GM18907 (cell line): ENCODE results near the gene HNRNPA1.
"Not testable (repeated sequence)": the region's sequence is repeated elsewhere in the genome, so short reads cannot be mapped to it uniquely, and the experiment has no call there.

ENCODE experiments used
- ATAC-seq: cut with Tn5 transposase; IDR thresholded peaks from one replicate; pipeline ENCODE4 v1.9.1; 2021; ENCODE audit warnings: mild to moderate bottlenecking, moderate library complexity; ENCODE audit not compliant: unreplicated experiment

The HNRNPA1 gene

DNA sequence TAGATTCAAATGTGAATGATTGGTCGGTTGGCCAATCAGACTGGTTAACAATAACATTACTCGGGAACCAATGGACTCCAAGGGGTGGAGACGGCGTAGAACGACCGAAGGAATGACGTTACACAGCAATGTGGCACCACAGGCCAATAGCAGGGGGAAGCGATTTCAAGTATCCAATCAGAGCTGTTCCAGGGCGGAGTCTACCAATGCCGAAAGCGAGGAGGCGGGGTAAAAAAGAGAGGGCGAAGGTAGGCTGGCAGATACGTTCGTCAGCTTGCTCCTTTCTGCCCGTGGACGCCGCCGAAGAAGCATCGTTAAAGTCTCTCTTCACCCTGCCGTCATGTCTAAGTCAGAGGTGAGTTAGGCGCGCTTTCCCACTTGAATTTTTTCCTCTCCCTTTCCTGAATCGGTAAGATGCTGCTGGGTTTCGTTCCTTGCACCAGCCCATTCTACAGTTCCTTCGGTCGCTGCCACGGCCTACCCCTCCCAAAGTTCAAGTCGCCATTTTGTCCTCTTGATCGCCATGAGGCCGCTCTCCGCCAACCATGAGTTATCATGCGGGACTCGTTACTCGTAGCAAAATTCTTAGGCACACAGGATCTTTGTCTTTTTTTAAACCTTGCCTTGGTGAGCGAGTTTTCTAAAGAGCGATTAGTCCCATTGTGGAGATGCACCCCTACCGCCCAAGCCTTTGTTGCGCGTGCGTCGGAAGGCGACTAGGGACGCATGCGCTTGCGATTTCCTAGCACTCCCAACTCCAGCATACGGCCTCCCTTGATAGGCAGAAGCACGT is at the start of gene HNRNPA1:
HNRNPA1 (plus strand) TSS at position 259 of the 793 bp plus-strand sequence; CDS start at position 341, 82 bp downstream.
- ATAC-seq = peak; percentile 92

- not testable (repeated sequence) for ATAC-seq
Observed at GRCh38 chr12:54231269-54231668, 49.3 kb upstream of the HNRNPA1 start.

DNA sequence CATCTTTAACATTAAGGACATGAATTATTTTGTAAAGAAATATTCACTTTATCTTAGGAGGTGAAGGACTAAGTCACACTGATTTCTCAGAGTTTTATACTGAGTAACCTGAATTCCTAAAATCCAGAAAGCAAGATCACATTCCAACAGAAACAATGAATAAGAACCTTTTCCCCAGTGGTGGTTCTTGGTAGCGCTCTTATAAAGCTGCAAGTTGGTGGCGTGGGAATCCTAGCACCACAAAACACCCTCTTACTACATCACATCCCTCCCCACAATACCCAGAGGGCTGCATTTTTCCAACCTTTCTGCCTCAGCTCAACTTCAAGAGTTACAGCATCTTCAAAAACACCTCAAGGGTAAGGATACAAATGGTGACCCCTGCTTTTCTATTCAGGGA is 47.7 kb upstream of the HNRNPA1 start:
- ATAC-seq = no peak

DNA sequence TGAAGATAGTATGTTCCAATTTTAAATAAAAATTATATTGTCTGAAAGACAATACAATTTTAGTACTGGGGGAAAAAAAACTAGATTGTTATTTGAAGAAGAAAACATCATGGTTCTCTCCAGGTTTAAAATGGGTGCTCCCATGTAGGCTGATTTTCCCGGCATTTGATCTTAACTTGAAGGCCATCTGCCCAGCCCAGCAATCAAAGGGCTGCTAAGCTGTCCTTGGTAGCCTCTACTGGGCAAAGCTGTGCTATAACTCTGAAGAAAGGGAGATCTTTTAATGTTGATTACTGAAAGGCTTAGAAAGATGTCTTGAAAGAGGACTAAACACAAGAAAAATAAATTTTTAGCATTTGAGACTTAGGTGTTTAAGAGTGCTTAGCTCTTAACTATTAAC is 42.0 kb upstream of the HNRNPA1 start:
- ATAC-seq = no peak

DNA sequence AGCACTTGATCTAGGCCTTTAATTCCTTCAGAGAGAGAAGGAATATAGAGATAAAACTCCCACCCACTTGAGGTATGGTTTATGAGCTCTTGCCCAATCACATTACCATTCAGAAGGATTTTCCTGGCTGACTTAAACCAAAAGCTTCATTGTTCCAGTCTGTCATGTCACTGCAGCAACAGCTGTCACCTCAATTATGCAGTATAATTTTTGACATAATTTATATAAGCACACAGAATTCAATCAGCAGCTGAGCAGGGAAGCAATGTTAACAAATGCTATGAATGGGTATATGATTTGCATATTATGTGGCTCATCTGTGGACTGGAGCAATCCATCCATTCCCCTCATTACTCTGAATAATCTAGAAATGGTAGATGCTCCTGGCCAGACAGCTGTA is 40.9 kb upstream of the HNRNPA1 start:
- no peak for ATAC-seq

- ATAC-seq = no peak
Observed at GRCh38 chr12:54240129-54240528, 40.4 kb upstream of the HNRNPA1 start.

GRCh38 chr12:54240971-54241588 is 39.4 kb upstream of the HNRNPA1 start:
- ATAC-seq = peak; percentile 82

GRCh38 chr12:54246011-54246641 is 34.4 kb upstream of the HNRNPA1 start:
- no peak for ATAC-seq

DNA sequence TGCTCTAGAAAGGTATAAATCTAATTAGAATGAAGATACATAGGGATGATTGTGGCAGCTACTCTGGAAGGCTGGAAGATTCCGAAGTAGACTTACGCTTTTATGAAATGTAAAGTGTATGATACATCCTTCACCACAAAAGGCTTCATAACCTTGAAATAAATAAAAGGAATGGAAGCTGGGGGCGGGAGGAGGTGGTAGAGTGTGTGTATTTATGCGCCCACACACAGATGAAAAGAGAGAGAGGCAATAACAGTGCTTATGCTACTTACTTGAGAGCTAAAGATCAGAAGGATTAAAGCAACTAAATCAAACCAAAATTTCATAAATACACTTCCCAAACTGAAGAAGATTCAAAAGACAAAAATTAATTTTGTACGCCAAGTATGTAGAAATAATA is 31.0 kb upstream of the HNRNPA1 start:
- no peak for ATAC-seq

DNA sequence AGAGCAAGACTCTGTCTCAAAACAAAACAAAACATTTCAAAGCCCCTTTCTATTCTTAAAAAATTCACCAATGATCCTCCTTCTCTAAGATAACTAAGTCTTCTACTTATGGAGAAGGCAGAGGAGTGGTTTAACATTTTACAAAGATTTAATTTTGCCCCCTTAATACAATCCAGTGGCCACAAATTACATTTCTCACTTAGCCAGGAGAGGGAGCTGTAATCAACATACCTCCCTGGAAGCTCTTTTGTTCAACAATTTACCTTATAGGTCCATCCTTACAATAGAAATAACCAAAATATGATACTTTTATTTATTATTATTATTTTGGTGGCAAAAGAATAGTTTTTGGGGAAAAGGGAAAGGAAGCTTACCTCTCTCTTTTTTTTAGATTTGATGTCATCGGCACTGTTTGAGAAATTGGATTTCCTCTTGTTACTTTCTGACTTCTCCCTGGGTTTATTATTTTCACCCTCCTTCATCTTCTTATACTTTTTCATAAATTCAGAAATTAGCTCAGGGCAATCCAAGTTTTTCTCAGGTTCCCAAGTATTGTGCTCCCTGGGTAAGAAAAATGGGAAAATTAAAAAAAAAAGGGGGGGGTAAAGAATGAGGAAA is 28.8 kb upstream of the HNRNPA1 start:
- ATAC-seq = no peak

DNA sequence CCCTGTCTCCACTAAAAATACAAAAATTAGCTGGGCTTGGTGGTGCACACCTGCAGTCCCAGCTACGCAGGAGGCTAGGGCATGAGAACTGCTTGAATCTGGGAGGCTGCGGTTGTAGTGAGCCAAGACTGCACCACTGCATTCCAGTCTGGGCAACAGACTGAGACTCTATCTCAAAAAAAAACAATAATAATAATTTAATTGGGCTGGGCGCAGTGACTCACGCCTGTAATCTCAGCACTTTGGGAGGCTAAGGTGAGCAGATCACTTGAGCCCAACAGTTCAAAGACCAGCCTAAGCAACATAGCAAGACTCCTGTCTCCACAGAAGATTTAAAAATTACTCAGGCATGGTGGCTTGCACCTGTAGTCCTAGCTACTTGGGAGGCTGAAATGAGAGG is 27.3 kb upstream of the HNRNPA1 start:
- ATAC-seq = no peak

- ATAC-seq = no peak
Observed at GRCh38 chr12:54257332-54257731, 23.2 kb upstream of the HNRNPA1 start.

DNA sequence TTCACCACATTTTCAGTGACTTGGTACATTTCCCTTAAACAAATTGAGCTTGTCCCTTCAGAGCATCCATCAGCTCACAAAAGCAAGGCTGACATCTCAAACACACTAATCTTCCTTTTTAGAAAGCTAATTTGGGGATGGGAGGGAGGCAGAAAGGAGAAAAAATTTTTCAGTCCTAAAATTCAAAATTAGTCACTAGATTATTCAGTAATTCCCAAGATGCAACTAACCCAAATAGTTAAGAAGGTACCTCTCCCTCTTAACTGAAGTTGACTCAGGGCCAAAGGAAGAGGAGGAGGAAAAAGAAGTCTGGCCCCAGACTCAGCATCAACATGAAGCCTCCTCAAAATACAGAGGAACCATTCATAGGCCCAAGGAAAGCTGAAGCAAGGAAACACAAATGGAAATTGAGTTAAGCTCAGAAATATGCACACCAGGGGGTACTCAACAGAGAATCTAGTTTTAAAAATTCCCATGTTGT is 22.3 kb upstream of the HNRNPA1 start:
- no peak for ATAC-seq

DNA sequence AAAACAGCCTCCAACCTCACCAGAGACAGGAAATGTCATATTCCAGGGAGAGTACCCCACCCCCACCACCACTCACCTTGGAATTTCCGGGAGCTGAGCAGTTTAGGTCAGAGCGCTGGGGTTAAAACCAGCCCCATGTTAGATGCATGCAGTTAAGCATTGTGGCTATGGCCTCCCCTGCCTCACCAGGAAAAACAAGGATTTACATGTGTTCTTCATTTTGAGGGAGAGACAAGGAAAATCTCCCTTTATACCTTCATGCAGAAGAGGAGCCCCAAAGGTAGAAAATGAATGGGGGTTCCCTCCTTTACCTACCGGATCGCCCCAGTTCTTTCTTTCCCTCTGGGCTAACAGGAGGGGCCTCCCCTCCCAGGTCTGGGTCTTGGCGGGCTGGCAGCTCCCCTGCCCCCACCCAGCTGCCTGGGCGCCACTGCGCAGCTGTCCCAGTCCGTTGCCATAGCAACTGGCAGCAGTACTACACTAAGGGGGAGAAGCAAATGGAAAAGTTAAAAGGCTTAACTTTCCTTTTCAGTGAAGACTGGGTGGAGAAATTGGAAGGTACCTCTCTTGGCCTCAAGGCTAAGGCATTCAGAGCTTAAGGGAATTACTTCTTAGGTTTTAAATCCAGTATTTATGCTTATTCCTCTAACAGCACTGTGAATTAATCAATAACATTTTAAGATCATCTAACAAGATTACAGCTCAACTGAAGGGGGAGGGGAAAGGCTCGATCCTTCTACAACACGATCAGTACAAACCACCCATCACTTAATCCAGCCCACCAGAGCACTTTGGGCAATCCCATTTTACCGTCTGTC is 21.1 kb upstream of the HNRNPA1 start:
- peak; percentile 83 for ATAC-seq

DNA sequence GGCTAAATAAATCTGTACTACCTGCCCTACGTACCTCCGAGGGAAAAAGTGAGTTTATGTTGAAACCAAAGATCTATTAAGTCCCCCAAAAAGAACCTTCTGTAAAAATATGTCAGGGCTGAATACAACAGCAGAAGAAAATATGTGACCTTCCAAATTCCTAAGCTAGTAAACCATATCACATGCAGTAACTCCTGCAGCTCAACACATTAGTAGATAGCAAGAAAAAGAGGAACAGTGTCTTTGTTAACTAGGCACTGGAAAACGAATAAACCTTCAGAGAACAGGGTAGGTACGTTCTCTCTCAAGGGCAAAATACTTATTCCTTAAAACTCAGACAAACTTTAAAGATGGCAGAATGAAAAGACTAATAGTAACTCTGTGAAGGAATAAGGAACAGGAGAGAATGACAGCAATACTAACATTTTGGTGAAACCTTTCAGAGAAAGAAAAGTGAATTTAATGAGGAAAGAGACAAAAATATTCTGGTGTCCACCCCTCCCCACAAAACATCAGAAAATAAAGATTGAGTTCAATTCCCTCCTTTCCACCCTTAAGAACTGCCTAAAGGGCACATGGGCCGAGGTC is 18.6 kb upstream of the HNRNPA1 start:
- no peak for ATAC-seq

- ATAC-seq = no peak
Observed at GRCh38 chr12:54262403-54262925, 18.1 kb upstream of the HNRNPA1 start.

- ATAC-seq = no peak
Observed at GRCh38 chr12:54265364-54265812, 15.1 kb upstream of the HNRNPA1 start.

- ATAC-seq = no peak
Observed at GRCh38 chr12:54266852-54267251, 13.7 kb upstream of the HNRNPA1 start.

DNA sequence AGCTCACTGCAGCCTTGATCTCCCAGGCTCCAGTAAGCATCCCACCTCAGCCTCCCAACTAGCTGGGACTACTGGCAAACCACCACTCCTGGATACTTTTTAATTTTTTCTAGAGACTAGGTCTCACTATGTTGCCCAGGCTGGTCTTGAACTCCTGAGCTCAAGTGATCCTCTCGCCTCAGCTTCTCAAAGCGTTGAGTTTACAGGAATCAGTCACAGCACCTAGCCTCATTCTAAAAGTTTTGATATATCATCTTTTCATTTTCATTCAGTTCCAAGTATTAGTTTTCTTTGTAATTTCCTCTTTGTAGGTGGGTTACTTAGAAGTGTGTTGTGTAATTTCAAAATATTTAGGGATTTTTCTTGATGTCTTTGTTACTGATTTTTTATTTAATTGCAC is 10.2 kb upstream of the HNRNPA1 start:
- ATAC-seq = no peak

- ATAC-seq = no peak
Observed at GRCh38 chr12:54272214-54272613, 8.3 kb upstream of the HNRNPA1 start.
